Right renal pelvis (tissue), 4 donors: ENCODE measurements around the gene MAPKBP1. TPM values are rescaled to one million over a fixed set of nuclear protein-coding genes. Genes with fewer than 3 reads are reported as not detected.
"Not testable (repeated sequence)": the region's sequence is repeated elsewhere in the genome, so short reads cannot be mapped to it uniquely, and the experiment has no call there.

ENCODE experiments used
- DNase-seq, 4 donors: peaks; one replicate each; pipeline ENCODE4 v3.0.0-alpha.2; 2013; ENCODE audit warnings: low read depth in 4 of 4, low spot score in 3 of 4, missing footprints in 1 of 4
- polyA plus RNA-seq, 4 donors: library from polyadenylated mRNA; unstranded; fragments of 120-200 nt; gene quantifications; one replicate each; pipeline ENCODE4 v1.2.1, GENCODE V29; 2013; ENCODE audit not compliant: insufficient read length in 4 of 4

MAPKBP1 gene
- polyA plus RNA-seq: 10 to 100 TPM; 12.3 to 15.5 (median 13.3) TPM

- peak; percentile 95 to 96 (median 96) for DNase-seq
Observed at GRCh38 chr15:41774062-41774881, at the start of gene MAPKBP1. Gene MAPKBP1, plus strand, starts transcription at chr15:41774484. Its CDS starts 792 bp downstream, at chr15:41775276.

- DNase-seq: no peak
Observed at GRCh38 chr15:41727143-41727542, 47.1 kb upstream of the MAPKBP1 start.

GRCh38 chr15:41728061-41728460 lies 46.2 kb upstream of the MAPKBP1 start:
- not testable (repeated sequence) for DNase-seq

GRCh38 chr15:41730543-41730942 lies 43.7 kb upstream of the MAPKBP1 start:
- no peak for DNase-seq

GRCh38 chr15:41732483-41732882 lies 41.8 kb upstream of the MAPKBP1 start:
- DNase-seq: no peak

GRCh38 chr15:41734079-41734478 lies 40.2 kb upstream of the MAPKBP1 start:
- DNase-seq: no peak

GRCh38 chr15:41735046-41735445 lies 39.2 kb upstream of the MAPKBP1 start:
- DNase-seq: no peak

- not testable (repeated sequence) for DNase-seq
Observed at GRCh38 chr15:41735492-41735891, 38.8 kb upstream of the MAPKBP1 start.

GRCh38 chr15:41746802-41747201 lies 27.5 kb upstream of the MAPKBP1 start:
- DNase-seq: no peak

- DNase-seq: no peak
Observed at GRCh38 chr15:41756198-41756597, 18.1 kb upstream of the MAPKBP1 start.

GRCh38 chr15:41772720-41773331 lies 1.5 kb upstream of the MAPKBP1 start:
- peak in 2 of 4 donors; percentile 35 to 38 for DNase-seq

GRCh38 chr15:41773332-41773728 lies 954 bp upstream of the MAPKBP1 start:
- DNase-seq: no peak

- no peak for DNase-seq
Observed at GRCh38 chr15:41773729-41774061, 589 bp upstream of the MAPKBP1 start.

- DNase-seq: peak in 1 of 4 donors; percentile 38
Observed at GRCh38 chr15:41774882-41775417, 666 bp downstream of the MAPKBP1 start.

GRCh38 chr15:41775651-41776050 lies 1.4 kb downstream of the MAPKBP1 start:
- no peak for DNase-seq

- DNase-seq: no peak
Observed at GRCh38 chr15:41777421-41777973, 3.2 kb downstream of the MAPKBP1 start.

- DNase-seq: no peak
Observed at GRCh38 chr15:41778521-41778920, 4.2 kb downstream of the MAPKBP1 start.

- no peak for DNase-seq
Observed at GRCh38 chr15:41779662-41780157, 5.4 kb downstream of the MAPKBP1 start.

- DNase-seq: no peak
Observed at GRCh38 chr15:41780266-41780665, 6.0 kb downstream of the MAPKBP1 start.

GRCh38 chr15:41780727-41781126 lies 6.4 kb downstream of the MAPKBP1 start:
- DNase-seq: no peak
